Activated T-cell treated with anti-CD3 and anti-CD28 coated beads, Interleukin-2, amount 50 U/mL, for 24 hours (primary cell): ENCODE measurements around the gene ENPEP.

Experiments
- DNase-seq: peaks from one replicate; pipeline ENCODE4 v3.0.0-alpha.2; 2020
- H3K27ac Mint-ChIP-seq: 2 replicates; pipeline ENCODE4 v1.8.0; 2020; ENCODE audit warnings: mild to moderate bottlenecking, mixed read lengths
- H3K27me3 Mint-ChIP-seq: 2 replicates; pipeline ENCODE4 v1.8.0; 2020; ENCODE audit warnings: mixed read lengths
- H3K36me3 Mint-ChIP-seq: 2 replicates; pipeline ENCODE4 v1.8.0; 2020; ENCODE audit warnings: low read depth, mixed read lengths
- H3K4me1 Mint-ChIP-seq: 2 replicates; pipeline ENCODE4 v1.8.0; 2020; ENCODE audit warnings: low read depth, mixed read lengths
- H3K4me3 Mint-ChIP-seq: 2 replicates; pipeline ENCODE4 v1.8.0; 2020; ENCODE audit warnings: mild to moderate bottlenecking, moderate library complexity, mixed read lengths
- H3K9me3 Mint-ChIP-seq: 2 replicates; pipeline ENCODE4 v1.8.0; 2020; ENCODE audit warnings: mixed read lengths

The ENPEP gene

GRCh38 chr4:110498420-110498819, 22.5 kb downstream of the ENPEP start:
- no peak overlapping the region for H3K4me3 Mint-ChIP-seq
- H3K9me3 Mint-ChIP-seq: no peaks in the 10 kb centered on the region
- H3K27me3 Mint-ChIP-seq: peaks cover 35% of the 10 kb centered on the region
- no peak overlapping the region for H3K27ac Mint-ChIP-seq
- H3K36me3 Mint-ChIP-seq: no peaks in the 10 kb centered on the region
- no peak for DNase-seq
- no peaks in the 10 kb centered on the region for H3K4me1 Mint-ChIP-seq

- Mint-ChIP-seq H3K36me3 (no peaks in the 10 kb centered on the region), H3K9me3 (no peaks in the 10 kb centered on the region), H3K27me3 (peaks cover 30% of the 10 kb centered on the region), H3K4me1 (no peaks in the 10 kb centered on the region), H3K27ac (no peak overlapping the region), H3K4me3 (no peak overlapping the region)
- DNase-seq: no peak
These were observed 23.2 kb downstream of the ENPEP start for GRCh38 chr4:110499126-110499525.

- no peaks in the 10 kb centered on the region for H3K9me3 Mint-ChIP-seq
- H3K36me3 Mint-ChIP-seq: no peaks in the 10 kb centered on the region
- peaks cover 19% of the 10 kb centered on the region for H3K27me3 Mint-ChIP-seq
- no peak overlapping the region for H3K27ac Mint-ChIP-seq
- H3K4me1 Mint-ChIP-seq: no peaks in the 10 kb centered on the region
- H3K4me3 Mint-ChIP-seq: no peak overlapping the region
- DNase-seq: no peak
These were observed 25.9 kb downstream of the ENPEP start for GRCh38 chr4:110501826-110502225.

- H3K27me3 Mint-ChIP-seq: peaks cover 13% of the 10 kb centered on the region
- no peaks in the 10 kb centered on the region for H3K36me3 Mint-ChIP-seq
- no peak overlapping the region for H3K4me3 Mint-ChIP-seq
- H3K9me3 Mint-ChIP-seq: no peaks in the 10 kb centered on the region
- DNase-seq: no peak
- H3K4me1 Mint-ChIP-seq: no peaks in the 10 kb centered on the region
- no peak overlapping the region for H3K27ac Mint-ChIP-seq
These were observed 27.5 kb downstream of the ENPEP start for GRCh38 chr4:110503270-110504083.

- Mint-ChIP-seq H3K27me3 (peaks cover 7% of the 10 kb centered on the region), H3K36me3 (no peaks in the 10 kb centered on the region), H3K9me3 (no peaks in the 10 kb centered on the region), H3K27ac (no peak overlapping the region), H3K4me3 (no peak overlapping the region), H3K4me1 (no peaks in the 10 kb centered on the region)
- no peak for DNase-seq
These were observed 28.1 kb downstream of the ENPEP start for GRCh38 chr4:110504084-110504435.

- H3K9me3 Mint-ChIP-seq: no peaks in the 10 kb centered on the region
- H3K4me3 Mint-ChIP-seq: no peak overlapping the region
- DNase-seq: no peak
- H3K27ac Mint-ChIP-seq: no peak overlapping the region
- H3K27me3 Mint-ChIP-seq: peaks cover 2% of the 10 kb centered on the region
- H3K4me1 Mint-ChIP-seq: no peaks in the 10 kb centered on the region
- no peaks in the 10 kb centered on the region for H3K36me3 Mint-ChIP-seq
These were observed 29.5 kb downstream of the ENPEP start for GRCh38 chr4:110505440-110505839.

GRCh38 chr4:110508827-110509710, 33.1 kb downstream of the ENPEP start:
- Mint-ChIP-seq H3K27ac (no peak overlapping the region), H3K4me3 (no peak overlapping the region), H3K27me3 (peaks cover 2% of the 10 kb centered on the region), H3K36me3 (no peaks in the 10 kb centered on the region), H3K9me3 (no peaks in the 10 kb centered on the region), H3K4me1 (no peaks in the 10 kb centered on the region)
- no peak for DNase-seq

- Mint-ChIP-seq H3K4me1 (peaks cover 4% of the 10 kb centered on the region), H3K27ac (no peak overlapping the region), H3K36me3 (no peaks in the 10 kb centered on the region), H3K4me3 (no peak overlapping the region), H3K27me3 (peaks cover 2% of the 10 kb centered on the region), H3K9me3 (no peaks in the 10 kb centered on the region)
- DNase-seq: no peak
These were observed 34.3 kb downstream of the ENPEP start for GRCh38 chr4:110510277-110510676.

GRCh38 chr4:110510955-110511544, 35.1 kb downstream of the ENPEP start:
- Mint-ChIP-seq H3K4me3 (no peak overlapping the region), H3K36me3 (no peaks in the 10 kb centered on the region), H3K9me3 (no peaks in the 10 kb centered on the region), H3K4me1 (peaks cover 12% of the 10 kb centered on the region), H3K27me3 (no peaks in the 10 kb centered on the region), H3K27ac (no peak overlapping the region)
- DNase-seq: no peak

- H3K27me3 Mint-ChIP-seq: no peaks in the 10 kb centered on the region
- no peak for DNase-seq
- H3K4me1 Mint-ChIP-seq: peaks cover 16% of the 10 kb centered on the region
- H3K27ac Mint-ChIP-seq: no peak overlapping the region
- H3K9me3 Mint-ChIP-seq: no peaks in the 10 kb centered on the region
- no peaks in the 10 kb centered on the region for H3K36me3 Mint-ChIP-seq
- no peak overlapping the region for H3K4me3 Mint-ChIP-seq
These were observed 36.9 kb downstream of the ENPEP start for GRCh38 chr4:110512901-110513300.

GRCh38 chr4:110514889-110515479, 39.0 kb downstream of the ENPEP start:
- Mint-ChIP-seq H3K27me3 (no peaks in the 10 kb centered on the region), H3K9me3 (no peaks in the 10 kb centered on the region), H3K4me3 (no peak overlapping the region), H3K4me1 (peaks cover 16% of the 10 kb centered on the region), H3K36me3 (no peaks in the 10 kb centered on the region), H3K27ac (no peak overlapping the region)
- no peak for DNase-seq

- peaks cover 5% of the 10 kb centered on the region for H3K27me3 Mint-ChIP-seq
- H3K9me3 Mint-ChIP-seq: no peaks in the 10 kb centered on the region
- no peak overlapping the region for H3K27ac Mint-ChIP-seq
- peaks cover 16% of the 10 kb centered on the region for H3K4me1 Mint-ChIP-seq
- peak overlapping the region; percentile 89 for H3K4me3 Mint-ChIP-seq
- no peaks in the 10 kb centered on the region for H3K36me3 Mint-ChIP-seq
- no peak for DNase-seq
These were observed 39.7 kb downstream of the ENPEP start for GRCh38 chr4:110515676-110516075.

- peak; percentile 72 for DNase-seq
- H3K36me3 Mint-ChIP-seq: no peaks in the 10 kb centered on the region
- H3K27ac Mint-ChIP-seq: peak overlapping the region; percentile 90
- H3K27me3 Mint-ChIP-seq: peaks cover 10% of the 10 kb centered on the region
- H3K4me3 Mint-ChIP-seq: peak overlapping the region; percentile 89
- H3K9me3 Mint-ChIP-seq: no peaks in the 10 kb centered on the region
- peaks cover 16% of the 10 kb centered on the region for H3K4me1 Mint-ChIP-seq
These were observed 40.4 kb downstream of the ENPEP start for GRCh38 chr4:110516106-110516922.
